ENCODE measurements around the gene IL17B.

The IL17B gene

DNA sequence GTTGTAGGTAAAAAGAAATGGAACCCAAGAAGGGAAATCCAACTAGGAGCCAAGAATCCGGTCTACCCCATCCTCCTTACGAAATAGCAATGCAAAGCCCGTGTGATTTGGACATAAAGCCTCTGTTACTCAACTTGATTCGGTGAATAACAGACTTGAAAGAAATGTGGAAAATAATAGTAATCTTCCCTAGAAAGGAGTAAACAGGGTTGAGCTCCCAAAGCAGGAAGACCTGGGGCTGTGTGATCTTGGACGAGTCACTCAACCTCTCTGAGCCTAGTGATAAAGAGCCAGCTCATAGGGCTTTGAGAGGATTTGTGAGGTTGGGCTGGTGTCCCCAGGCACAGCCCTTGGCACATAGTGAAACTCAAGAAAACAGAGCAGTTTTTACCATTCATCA lies 42.7 kb upstream of the IL17B start:
- Histone ChIP-seq H3K27me3 (ENCODE audit: control insufficient read depth in 5 of 5, insufficient read depth in 4 of 5, low read length in 5 of 5) (no peaks in the 10 kb centered on the region), H3K9me3 (ENCODE audit: control insufficient read depth in 5 of 5, low read length in 5 of 5) (no peaks in the 10 kb centered on the region), H3K4me1 (ENCODE audit: control insufficient read depth in 5 of 5, insufficient read depth in 5 of 5, low read length in 5 of 5) (peaks cover 9 to 71% (median 60%) of the 10 kb centered on the region in 5 donors), H3K36me3 (ENCODE audit: control insufficient read depth in 5 of 5, insufficient read depth in 5 of 5, low read length in 5 of 5) (peaks cover 0 to 89% (median 59%) of the 10 kb centered on the region in 5 donors), H3K4me3 (ENCODE audit: low read depth in 1 of 5, low read length in 5 of 5) (no peak overlapping the region), H3K9ac (ENCODE audit: low read length in 5 of 5) (peak overlapping the region in 2 of 5 donors; percentile 66 to 69), H3K27ac (ENCODE audit: low read depth, low read length) (peak overlapping the region; percentile 97)

- Histone ChIP-seq H3K9me3 (ENCODE audit: control insufficient read depth in 5 of 5, low read length in 5 of 5) (no peaks in the 10 kb centered on the region), H3K9ac (ENCODE audit: low read length in 5 of 5) (peak overlapping the region in 3 of 5 donors; percentile 26 to 69 (median 66)), H3K27ac (ENCODE audit: low read depth, low read length) (peak overlapping the region; percentile 97), H3K27me3 (ENCODE audit: control insufficient read depth in 5 of 5, insufficient read depth in 4 of 5, low read length in 5 of 5) (no peaks in the 10 kb centered on the region), H3K4me3 (ENCODE audit: low read depth in 1 of 5, low read length in 5 of 5) (no peak overlapping the region), H3K4me1 (ENCODE audit: control insufficient read depth in 5 of 5, insufficient read depth in 5 of 5, low read length in 5 of 5) (peaks cover 9 to 76% (median 63%) of the 10 kb centered on the region in 5 donors), H3K36me3 (ENCODE audit: control insufficient read depth in 5 of 5, insufficient read depth in 5 of 5, low read length in 5 of 5) (peaks cover 0 to 88% (median 59%) of the 10 kb centered on the region in 5 donors)
Measured at GRCh38 chr5:149421372-149421685, 42.2 kb upstream of the IL17B start.

- H3K36me3 ChIP-seq (ENCODE audit: control insufficient read depth in 5 of 5, insufficient read depth in 5 of 5, low read length in 5 of 5): peaks cover 0 to 88% (median 57%) of the 10 kb centered on the region in 5 donors
- H3K4me1 ChIP-seq (ENCODE audit: control insufficient read depth in 5 of 5, insufficient read depth in 5 of 5, low read length in 5 of 5): peaks cover 12 to 81% (median 67%) of the 10 kb centered on the region in 5 donors
- H3K9me3 ChIP-seq (ENCODE audit: control insufficient read depth in 5 of 5, low read length in 5 of 5): no peaks in the 10 kb centered on the region
- peak overlapping the region; percentile 97 for H3K27ac ChIP-seq (ENCODE audit: low read depth, low read length)
- peak overlapping the region in 1 of 5 donors; percentile 6 for H3K4me3 ChIP-seq (ENCODE audit: low read depth in 1 of 5, low read length in 5 of 5)
- no peaks in the 10 kb centered on the region for H3K27me3 ChIP-seq (ENCODE audit: control insufficient read depth in 5 of 5, insufficient read depth in 4 of 5, low read length in 5 of 5)
- peak overlapping the region in 4 of 5 donors; percentile 14 to 69 (median 46) for H3K9ac ChIP-seq (ENCODE audit: low read length in 5 of 5)
Measured at GRCh38 chr5:149420545-149421371, 41.7 kb upstream of the IL17B start.

DNA sequence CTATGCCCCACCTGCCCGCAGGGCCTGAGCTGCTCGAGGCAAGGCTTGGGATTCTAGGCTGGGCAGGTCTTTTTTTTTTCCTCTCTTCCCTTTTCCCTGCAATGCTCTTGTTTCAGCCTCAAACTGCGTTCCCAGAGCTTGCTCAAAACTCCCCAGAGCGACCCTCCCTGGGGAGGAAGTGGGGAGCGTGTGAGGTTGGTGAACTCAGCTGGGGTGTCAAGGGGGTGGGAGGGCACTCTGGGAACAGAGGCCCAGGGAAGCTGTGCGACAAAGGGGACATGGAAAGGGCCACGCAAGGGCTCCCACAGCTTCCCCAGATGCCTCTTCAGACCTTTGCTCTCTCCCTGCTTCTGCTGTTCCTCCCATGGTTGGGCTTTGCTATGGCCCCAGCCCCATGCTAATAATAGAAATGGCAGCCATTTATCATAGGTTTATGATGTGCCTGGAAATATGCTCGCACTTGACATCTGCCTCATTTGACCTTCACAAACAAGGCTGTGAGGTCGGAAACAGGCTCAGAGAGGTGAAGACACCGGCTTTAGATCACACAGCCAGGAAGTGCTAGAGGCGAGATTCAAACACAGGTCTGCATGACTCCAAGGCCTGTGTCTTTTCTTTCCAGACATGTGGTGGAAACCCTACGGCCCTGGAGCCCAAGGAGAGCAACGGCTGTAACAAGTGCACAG lies 40.9 kb upstream of the IL17B start:
- peak overlapping the region; percentile 97 for H3K27ac ChIP-seq (ENCODE audit: low read depth, low read length)
- peaks cover 0 to 88% (median 57%) of the 10 kb centered on the region in 5 donors for H3K36me3 ChIP-seq (ENCODE audit: control insufficient read depth in 5 of 5, insufficient read depth in 5 of 5, low read length in 5 of 5)
- H3K9me3 ChIP-seq (ENCODE audit: control insufficient read depth in 5 of 5, low read length in 5 of 5): no peaks in the 10 kb centered on the region
- no peak overlapping the region for H3K4me3 ChIP-seq (ENCODE audit: low read depth in 1 of 5, low read length in 5 of 5)
- H3K9ac ChIP-seq (ENCODE audit: low read length in 5 of 5): peak overlapping the region in 4 of 5 donors; percentile 3 to 28 (median 12)
- H3K27me3 ChIP-seq (ENCODE audit: control insufficient read depth in 5 of 5, insufficient read depth in 4 of 5, low read length in 5 of 5): no peaks in the 10 kb centered on the region
- H3K4me1 ChIP-seq (ENCODE audit: control insufficient read depth in 5 of 5, insufficient read depth in 5 of 5, low read length in 5 of 5): peaks cover 12 to 89% (median 73%) of the 10 kb centered on the region in 5 donors

DNA sequence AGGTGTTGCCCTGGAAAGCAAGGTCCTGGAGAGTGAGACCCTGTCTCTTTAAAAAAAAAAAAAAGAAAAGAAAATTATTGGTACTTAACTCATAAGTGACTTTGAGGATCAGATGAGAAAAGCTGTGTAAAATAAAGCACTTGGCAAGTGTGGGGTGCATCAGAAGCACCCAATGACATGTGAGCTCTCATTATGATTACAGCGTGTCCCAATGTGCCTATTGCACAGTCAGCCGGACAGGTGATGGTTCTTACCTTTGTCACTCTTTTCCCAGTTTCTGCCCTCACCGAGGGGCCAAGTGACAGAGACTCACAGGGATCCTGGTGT lies 40.4 kb upstream of the IL17B start:
- Histone ChIP-seq H3K36me3 (ENCODE audit: control insufficient read depth in 5 of 5, insufficient read depth in 5 of 5, low read length in 5 of 5) (peaks cover 0 to 88% (median 56%) of the 10 kb centered on the region in 5 donors), H3K9me3 (ENCODE audit: control insufficient read depth in 5 of 5, low read length in 5 of 5) (no peaks in the 10 kb centered on the region), H3K27me3 (ENCODE audit: control insufficient read depth in 5 of 5, insufficient read depth in 4 of 5, low read length in 5 of 5) (no peaks in the 10 kb centered on the region), H3K9ac (ENCODE audit: low read length in 5 of 5) (peak overlapping the region in 2 of 5 donors; percentile 3 to 28), H3K4me3 (ENCODE audit: low read depth in 1 of 5, low read length in 5 of 5) (no peak overlapping the region), H3K27ac (ENCODE audit: low read depth, low read length) (peak overlapping the region; percentile 97), H3K4me1 (ENCODE audit: control insufficient read depth in 5 of 5, insufficient read depth in 5 of 5, low read length in 5 of 5) (peaks cover 16 to 94% (median 78%) of the 10 kb centered on the region in 5 donors)

- H3K36me3 ChIP-seq (ENCODE audit: control insufficient read depth in 5 of 5, insufficient read depth in 5 of 5, low read length in 5 of 5): peaks cover 0 to 87% (median 57%) of the 10 kb centered on the region in 5 donors
- H3K27ac ChIP-seq (ENCODE audit: low read depth, low read length): peak overlapping the region; percentile 97
- H3K4me3 ChIP-seq (ENCODE audit: low read depth in 1 of 5, low read length in 5 of 5): no peak overlapping the region
- H3K27me3 ChIP-seq (ENCODE audit: control insufficient read depth in 5 of 5, insufficient read depth in 4 of 5, low read length in 5 of 5): no peaks in the 10 kb centered on the region
- no peaks in the 10 kb centered on the region for H3K9me3 ChIP-seq (ENCODE audit: control insufficient read depth in 5 of 5, low read length in 5 of 5)
- H3K4me1 ChIP-seq (ENCODE audit: control insufficient read depth in 5 of 5, insufficient read depth in 5 of 5, low read length in 5 of 5): peaks cover 20 to 97% (median 82%) of the 10 kb centered on the region in 5 donors
- peak overlapping the region in 2 of 5 donors; percentile 3 to 28 for H3K9ac ChIP-seq (ENCODE audit: low read length in 5 of 5)
Measured at GRCh38 chr5:149418910-149419531, 39.9 kb upstream of the IL17B start.

- H3K9ac ChIP-seq (ENCODE audit: low read length in 5 of 5): no peak overlapping the region
- H3K27me3 ChIP-seq (ENCODE audit: control insufficient read depth in 5 of 5, insufficient read depth in 4 of 5, low read length in 5 of 5): no peaks in the 10 kb centered on the region
- no peaks in the 10 kb centered on the region for H3K9me3 ChIP-seq (ENCODE audit: control insufficient read depth in 5 of 5, low read length in 5 of 5)
- H3K4me1 ChIP-seq (ENCODE audit: control insufficient read depth in 5 of 5, insufficient read depth in 5 of 5, low read length in 5 of 5): peaks cover 23 to 97% (median 82%) of the 10 kb centered on the region in 5 donors
- peaks cover 0 to 79% (median 49%) of the 10 kb centered on the region in 5 donors for H3K36me3 ChIP-seq (ENCODE audit: control insufficient read depth in 5 of 5, insufficient read depth in 5 of 5, low read length in 5 of 5)
- no peak overlapping the region for H3K4me3 ChIP-seq (ENCODE audit: low read depth in 1 of 5, low read length in 5 of 5)
- H3K27ac ChIP-seq (ENCODE audit: low read depth, low read length): peak overlapping the region; percentile 97
Measured at GRCh38 chr5:149417711-149418368, 38.7 kb upstream of the IL17B start.

- peaks cover 0 to 72% (median 43%) of the 10 kb centered on the region in 5 donors for H3K36me3 ChIP-seq (ENCODE audit: control insufficient read depth in 5 of 5, insufficient read depth in 5 of 5, low read length in 5 of 5)
- H3K4me1 ChIP-seq (ENCODE audit: control insufficient read depth in 5 of 5, insufficient read depth in 5 of 5, low read length in 5 of 5): peaks cover 23 to 99% (median 84%) of the 10 kb centered on the region in 5 donors
- no peaks in the 10 kb centered on the region for H3K9me3 ChIP-seq (ENCODE audit: control insufficient read depth in 5 of 5, low read length in 5 of 5)
- no peaks in the 10 kb centered on the region for H3K27me3 ChIP-seq (ENCODE audit: control insufficient read depth in 5 of 5, insufficient read depth in 4 of 5, low read length in 5 of 5)
- peak overlapping the region in 1 of 5 donors; percentile 9 for H3K4me3 ChIP-seq (ENCODE audit: low read depth in 1 of 5, low read length in 5 of 5)
- peak overlapping the region in 1 of 5 donors; percentile 48 for H3K9ac ChIP-seq (ENCODE audit: low read length in 5 of 5)
- peak overlapping the region; percentile 97 for H3K27ac ChIP-seq (ENCODE audit: low read depth, low read length)
Measured at GRCh38 chr5:149416987-149417710, 38.1 kb upstream of the IL17B start.
